SK-N-SH (cell line): Measurements from ENCODE around the gene GPR107. TPM values are rescaled to one million over a fixed set of nuclear protein-coding genes. Genes with fewer than 3 reads are reported as not detected.

Experiments used
- CTCF ChIA-PET: fragments of 300-600, 350-600 bp; formaldehyde crosslinking; extraction: SDS; loops from one replicate; lab custom pipeline; 2021; lab: Yijun Ruan, JAX
- POLR2A ChIA-PET: fragments of 350-600 bp; sonication (Branson Sonifier 250); formaldehyde crosslinking; extraction: SDS; loops from one replicate; lab custom pipeline; 2020; ENCODE audit warnings: antibody characterized with exemption, inconsistent platforms; lab: Yijun Ruan, JAX
- DNase-seq: peaks from one replicate; pipeline ENCODE4 v3.0.0; 2012
- H2AFZ ChIP-seq: fragments of 200-600 bp; sonication (generic); 2 replicates; pipeline ENCODE4 v1.8.1; 2016; ENCODE audit warnings: antibody characterized with exemption, mild to moderate bottlenecking, low read depth
- H3F3A ChIP-seq: fragments of 200-600 bp; sonication (generic); replicated peaks from 2 replicates; pipeline ENCODE3; 2016; ENCODE audit warnings: antibody characterized with exemption, mild to moderate bottlenecking; ENCODE audit not compliant: insufficient read depth
- H3K27ac ChIP-seq, 2 experiments: fragments of 200-500 bp in 1 of 2; fragments of 200-600 bp in 1 of 2; sonication (Bioruptor generic) in 1 of 2; sonication (generic), shearing (Covaris generic) in 1 of 2; 2 replicates each; pipeline versions ENCODE4 v1.5.1 to v1.6.1; 2014 to 2016; ENCODE audit warnings: low read depth in 2 of 2, inconsistent platforms in 1 of 2, low read length in 1 of 2, mild to moderate bottlenecking in 1 of 2, mixed read lengths in 1 of 2
- H3K27me3 ChIP-seq: fragments of 200-600 bp; sonication (generic), shearing (Covaris generic); 2 replicates; pipeline ENCODE4 v1.6.1; 2016; ENCODE audit warnings: mixed run types; ENCODE audit not compliant: insufficient read depth
- H3K36me3 ChIP-seq, 2 experiments: fragments of 200-500 bp in 1 of 2; fragments of 200-600 bp in 1 of 2; sonication (Bioruptor generic) in 1 of 2; sonication (generic) in 1 of 2; replicated peaks in 1 of 2; 2 replicates each; pipeline versions ENCODE3 to v1.5.1; 2014 to 2016; ENCODE audit warnings: low read length in 1 of 2, mild to moderate bottlenecking in 1 of 2; ENCODE audit not compliant: insufficient read depth in 2 of 2, control insufficient read depth in 1 of 2
- H3K4me1 ChIP-seq, 2 experiments: fragments of 200-500 bp in 1 of 2; fragments of 200-600 bp in 1 of 2; sonication (Bioruptor generic) in 1 of 2; sonication (generic), shearing (Covaris generic) in 1 of 2; 2 replicates each; pipeline versions ENCODE4 v1.5.1 to v1.6.1; 2014 to 2016; ENCODE audit warnings: low read depth in 1 of 2, low read length in 1 of 2, mixed run types in 1 of 2; ENCODE audit not compliant: insufficient read depth in 2 of 2, control insufficient read depth in 1 of 2
- H3K4me2 ChIP-seq: fragments of 200-600 bp; sonication (generic), shearing (Covaris generic); 2 replicates; pipeline ENCODE4 v1.6.1; 2017; ENCODE audit warnings: mixed run types
- H3K4me3 ChIP-seq, 2 experiments: fragments of 200-500 bp in 1 of 2; fragments of 200-600 bp in 1 of 2; sonication (Bioruptor generic) in 1 of 2; sonication (generic), shearing (Covaris generic) in 1 of 2; 2 replicates each; pipeline versions ENCODE4 v1.5.1 to v1.8.1; 2014 to 2016; ENCODE audit warnings: low read depth in 2 of 2, inconsistent platforms in 1 of 2, low read length in 1 of 2, mild to moderate bottlenecking in 1 of 2, mixed read lengths in 1 of 2, moderate library complexity in 1 of 2
- H3K79me2 ChIP-seq: fragments of 200-600 bp; sonication (generic); 2 replicates; pipeline ENCODE4 v1.8.1; 2017; ENCODE audit warnings: mild to moderate bottlenecking; ENCODE audit not compliant: insufficient read depth
- H3K9ac ChIP-seq: fragments of 200-600 bp; sonication (generic); 2 replicates; pipeline ENCODE4 v1.6.1; 2017; ENCODE audit warnings: mixed run types
- H3K9me2 ChIP-seq: fragments of 200-600 bp; sonication (generic); 2 replicates; pipeline ENCODE4 v1.6.1; 2017; ENCODE audit warnings: mixed run types
- H3K9me3 ChIP-seq: fragments of 200-600 bp; sonication (generic); 2 replicates; pipeline ENCODE4 v1.6.1; 2017; ENCODE audit warnings: mixed run types, mild to moderate bottlenecking, moderate library complexity
- H4K20me1 ChIP-seq: fragments of 200-600 bp; sonication (generic); 2 replicates; pipeline ENCODE4 v1.6.1; 2017; ENCODE audit warnings: mild to moderate bottlenecking, mixed run types; ENCODE audit not compliant: insufficient read depth
- CHD2 ChIP-seq: fragments of 150-350 bp; IDR thresholded peaks from 2 replicates; pipeline ENCODE4 v1.6.1; 2018; ENCODE audit warnings: low read length; ENCODE audit not compliant: partially characterized antibody
- CTCF ChIP-seq: fragments of 200-600 bp; sonication (generic); IDR thresholded peaks from 2 replicates; pipeline ENCODE4 v1.6.1; 2017; ENCODE audit warnings: antibody characterized with exemption, mild to moderate bottlenecking, moderate library complexity
- ELF1 ChIP-seq: IDR thresholded peaks from 2 replicates; pipeline ENCODE4 v1.4.0; 2012
- EP300 ChIP-seq, 2 experiments: IDR thresholded peaks; 2 replicates each; pipeline versions ENCODE4 v1.4.0 to v1.6.1; 2012; ENCODE audit warnings: borderline replicate concordance in 1 of 2, low read depth in 1 of 2, low read length in 1 of 2
- FOXJ3 ChIP-seq: sonication (generic); formaldehyde crosslinking; IDR thresholded peaks from 2 replicates; pipeline ENCODE4 v1.5.1; 2020; ENCODE audit warnings: mild to moderate bottlenecking, missing genetic modification reagents
- JUND ChIP-seq: IDR thresholded peaks from 2 replicates; pipeline ENCODE4 v1.4.0; 2012
- MEF2A ChIP-seq: IDR thresholded peaks from 2 replicates; pipeline ENCODE4 v1.4.0; 2012; ENCODE audit warnings: low read depth, borderline replicate concordance
- RAD21 ChIP-seq: IDR thresholded peaks from 2 replicates; pipeline ENCODE4 v1.6.1; 2012; ENCODE audit warnings: mild to moderate bottlenecking, low read length
- RFX5 ChIP-seq: IDR thresholded peaks from 2 replicates; pipeline ENCODE4 v1.6.1; 2012; ENCODE audit warnings: mild to moderate bottlenecking, improper control_type of control experiment, low read length
- SMC3 ChIP-seq: IDR thresholded peaks from 2 replicates; pipeline ENCODE4 v1.6.1; 2012; ENCODE audit warnings: low read depth, low read length, improper control_type of control experiment
- TAF1 ChIP-seq: IDR thresholded peaks from 2 replicates; pipeline ENCODE4 v1.6.1; 2012; ENCODE audit warnings: low read depth, mild to moderate bottlenecking, low read length, moderate library complexity, borderline replicate concordance
- TEAD4 ChIP-seq: IDR thresholded peaks from 2 replicates; pipeline ENCODE4 v1.4.0; 2012; ENCODE audit warnings: mild to moderate bottlenecking, borderline replicate concordance; ENCODE audit not compliant: insufficient read depth
- YY1 ChIP-seq: IDR thresholded peaks from 2 replicates; pipeline ENCODE4 v1.4.0; 2012; ENCODE audit warnings: low read depth, mild to moderate bottlenecking
- WGBS: methylation state at CpG from one replicate; pipeline ENCODE4 v1.1.6; 2017; ENCODE audit warnings: low lambda C conversion rate; 5-methylcytosine and 5-hydroxymethylcytosine counted together
- polyA plus RNA-seq, 3 experiments: library from polyadenylated mRNA; depleted of rRNA; stranded (reverse); fragments of >200 nt; gene quantifications; 2 replicates each; pipeline ENCODE4 v1.2.3, GENCODE V29; 2012
- TF ChIP-seq, protein P1 (sequence below): IDR thresholded peaks from 2 replicates; pipeline ENCODE4 v1.6.1; 2012; ENCODE audit warnings: mild to moderate bottlenecking, low read depth, low read length, moderate library complexity

GPR107 gene
- polyA plus RNA-seq, 1 of the 3 experiments (the other 2 are of a cell fraction): 23.0 TPM

GRCh38 chr9:130088051-130088450 is 34.3 kb downstream of the GPR107 start (continued):
- TF ChIP-seq EP300 (IDR thresholded peaks at IDR 0.05; ENCODE audit: borderline replicate concordance in 1 of 2, low read depth in 1 of 2, low read length in 1 of 2) (no peak), CHD2 (no peak)

DNA sequence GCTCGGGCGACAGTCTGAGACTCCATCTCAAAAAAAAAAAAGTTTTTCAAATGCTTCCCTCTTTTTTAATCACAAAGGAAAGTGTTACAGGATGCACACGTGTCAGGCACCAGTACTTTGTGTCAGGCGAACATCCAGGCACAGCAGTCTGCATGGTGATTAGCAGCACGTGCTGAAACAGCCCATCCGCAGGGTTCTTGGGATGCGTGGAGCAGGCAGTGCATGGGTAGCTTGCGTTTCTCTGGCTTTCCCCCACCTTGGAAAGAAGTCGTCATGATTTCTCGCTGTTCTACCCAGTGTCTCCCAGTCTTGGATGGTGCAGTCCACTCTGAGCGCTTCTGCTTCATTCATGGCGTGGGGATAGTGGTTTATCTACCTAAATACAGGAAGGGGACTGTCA is 35.4 kb downstream of the GPR107 start:
- Histone ChIP-seq H3K27ac (no peak overlapping the region), H3K9me2 (no peaks in the 10 kb centered on the region), H3K4me1 (no peaks in the 10 kb centered on the region), H2AFZ (no peak overlapping the region), H3K79me2 (no peaks in the 10 kb centered on the region), H3F3A (no peaks in the 10 kb centered on the region), H3K9ac (no peak overlapping the region), H3K4me2 (no peak overlapping the region), H3K27me3 (no peaks in the 10 kb centered on the region), H3K36me3 (peaks cover 34 to 49% of the 10 kb centered on the region in 2 experiments), H3K9me3 (no peaks in the 10 kb centered on the region), H4K20me1 (no peaks in the 10 kb centered on the region), H3K4me3 (no peak overlapping the region)
- DNase-seq: no peak
- 99% methylated on average over 12 of the region's 12 CpGs for WGBS
- ChIA-PET POLR2A (no interaction called here), CTCF (interaction anchor here (1.5 to 2.0 kb wide), 2 partner anchors 10 to 18 kb away, joined by 4 to 5 read pairs; no protein-coding TSS in a partner anchor)
- TF ChIP-seq TAF1 (no peak), TEAD4 (no peak), JUND (no peak), FOXJ3 (no peak), RAD21 (no peak), CTCF (no peak), SMC3 (no peak), RFX5 (no peak), MEF2A (no peak), ELF1 (no peak), YY1 (no peak)
- TF ChIP-seq, protein P1, sequence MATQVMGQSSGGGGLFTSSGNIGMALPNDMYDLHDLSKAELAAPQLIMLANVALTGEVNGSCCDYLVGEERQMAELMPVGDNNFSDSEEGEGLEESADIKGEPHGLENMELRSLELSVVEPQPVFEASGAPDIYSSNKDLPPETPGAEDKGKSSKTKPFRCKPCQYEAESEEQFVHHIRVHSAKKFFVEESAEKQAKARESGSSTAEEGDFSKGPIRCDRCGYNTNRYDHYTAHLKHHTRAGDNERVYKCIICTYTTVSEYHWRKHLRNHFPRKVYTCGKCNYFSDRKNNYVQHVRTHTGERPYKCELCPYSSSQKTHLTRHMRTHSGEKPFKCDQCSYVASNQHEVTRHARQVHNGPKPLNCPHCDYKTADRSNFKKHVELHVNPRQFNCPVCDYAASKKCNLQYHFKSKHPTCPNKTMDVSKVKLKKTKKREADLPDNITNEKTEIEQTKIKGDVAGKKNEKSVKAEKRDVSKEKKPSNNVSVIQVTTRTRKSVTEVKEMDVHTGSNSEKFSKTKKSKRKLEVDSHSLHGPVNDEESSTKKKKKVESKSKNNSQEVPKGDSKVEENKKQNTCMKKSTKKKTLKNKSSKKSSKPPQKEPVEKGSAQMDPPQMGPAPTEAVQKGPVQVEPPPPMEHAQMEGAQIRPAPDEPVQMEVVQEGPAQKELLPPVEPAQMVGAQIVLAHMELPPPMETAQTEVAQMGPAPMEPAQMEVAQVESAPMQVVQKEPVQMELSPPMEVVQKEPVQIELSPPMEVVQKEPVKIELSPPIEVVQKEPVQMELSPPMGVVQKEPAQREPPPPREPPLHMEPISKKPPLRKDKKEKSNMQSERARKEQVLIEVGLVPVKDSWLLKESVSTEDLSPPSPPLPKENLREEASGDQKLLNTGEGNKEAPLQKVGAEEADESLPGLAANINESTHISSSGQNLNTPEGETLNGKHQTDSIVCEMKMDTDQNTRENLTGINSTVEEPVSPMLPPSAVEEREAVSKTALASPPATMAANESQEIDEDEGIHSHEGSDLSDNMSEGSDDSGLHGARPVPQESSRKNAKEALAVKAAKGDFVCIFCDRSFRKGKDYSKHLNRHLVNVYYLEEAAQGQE: no peak
